OCI-LY3 (cell line): ENCODE measurements around the gene ZNF148.

ENCODE experiments used
- H2AFZ ChIP-seq: fragments of 200-600, 300-600 bp; shearing (Covaris generic); 2 replicates; pipeline ENCODE4 v1.6.0; 2014; ENCODE audit warnings: antibody characterized with exemption, low read depth, low read length
- H3K27ac ChIP-seq: fragments of 200-600, 300-600 bp; sonication (generic); 2 replicates; pipeline ENCODE4 v1.5.1; 2014; ENCODE audit warnings: mild to moderate bottlenecking, low read length, moderate library complexity, mixed read lengths
- H3K27me3 ChIP-seq: fragments of 200-600, 300-600 bp; sonication (generic); 2 replicates; pipeline ENCODE4 v1.6.1; 2014; ENCODE audit warnings: low read depth, low read length, mixed read lengths
- H3K36me3 ChIP-seq: fragments of 200-600, 300-600 bp; sonication (generic); replicated peaks from 2 replicates; pipeline ENCODE3; 2014; ENCODE audit warnings: low read depth, low read length, mixed read lengths
- H3K4me1 ChIP-seq: fragments of 300-600, 200-600 bp; sonication (generic); 2 replicates; pipeline ENCODE4 v1.6.1; 2014; ENCODE audit warnings: low read length, mixed read lengths
- H3K4me2 ChIP-seq: fragments of 200-600, 300-600 bp; sonication (generic); 2 replicates; pipeline ENCODE4 v1.6.1; 2014; ENCODE audit warnings: low read length, mixed read lengths
- H3K4me3 ChIP-seq: fragments of 300-600, 200-600 bp; sonication (generic); 2 replicates; pipeline ENCODE4 v1.5.1; 2014; ENCODE audit warnings: antibody characterized with exemption, mild to moderate bottlenecking, low read length, moderate library complexity
- H3K79me2 ChIP-seq: fragments of 300-600, 200-600 bp; shearing (Covaris generic); 2 replicates; pipeline ENCODE4 v1.6.1; 2014; ENCODE audit warnings: mild to moderate bottlenecking, low read length, mixed read lengths
- H3K9ac ChIP-seq: fragments of 300-600, 200-600 bp; shearing (Covaris generic); 2 replicates; pipeline ENCODE4 v1.6.0; 2014; ENCODE audit warnings: mild to moderate bottlenecking, low read length, moderate library complexity
- H3K9me3 ChIP-seq: fragments of 200-600, 300-600 bp; shearing (Covaris generic); 2 replicates; pipeline ENCODE4 v1.6.1; 2014; ENCODE audit warnings: low read length, mixed read lengths; ENCODE audit not compliant: insufficient read depth
- H4K20me1 ChIP-seq: fragments of 200-600, 300-600 bp; sonication (generic); 2 replicates; pipeline ENCODE4 v1.6.1; 2016; ENCODE audit warnings: low read length, mixed read lengths; ENCODE audit not compliant: insufficient read depth
- EZH2phosphoT487 ChIP-seq: fragments of 200-600 bp; shearing (Covaris generic); IDR thresholded peaks from 2 replicates; pipeline ENCODE4 v1.6.1; 2018; ENCODE audit warnings: antibody characterized with exemption, mixed run types, low read depth
- TF ChIP-seq, protein P1 (sequence below): fragments of 200-600, 300-600 bp; sonication (generic); IDR thresholded peaks from 2 replicates; pipeline ENCODE4 v1.5.1; 2014; ENCODE audit warnings: antibody characterized with exemption, low read length, low read depth

The ZNF148 gene

DNA sequence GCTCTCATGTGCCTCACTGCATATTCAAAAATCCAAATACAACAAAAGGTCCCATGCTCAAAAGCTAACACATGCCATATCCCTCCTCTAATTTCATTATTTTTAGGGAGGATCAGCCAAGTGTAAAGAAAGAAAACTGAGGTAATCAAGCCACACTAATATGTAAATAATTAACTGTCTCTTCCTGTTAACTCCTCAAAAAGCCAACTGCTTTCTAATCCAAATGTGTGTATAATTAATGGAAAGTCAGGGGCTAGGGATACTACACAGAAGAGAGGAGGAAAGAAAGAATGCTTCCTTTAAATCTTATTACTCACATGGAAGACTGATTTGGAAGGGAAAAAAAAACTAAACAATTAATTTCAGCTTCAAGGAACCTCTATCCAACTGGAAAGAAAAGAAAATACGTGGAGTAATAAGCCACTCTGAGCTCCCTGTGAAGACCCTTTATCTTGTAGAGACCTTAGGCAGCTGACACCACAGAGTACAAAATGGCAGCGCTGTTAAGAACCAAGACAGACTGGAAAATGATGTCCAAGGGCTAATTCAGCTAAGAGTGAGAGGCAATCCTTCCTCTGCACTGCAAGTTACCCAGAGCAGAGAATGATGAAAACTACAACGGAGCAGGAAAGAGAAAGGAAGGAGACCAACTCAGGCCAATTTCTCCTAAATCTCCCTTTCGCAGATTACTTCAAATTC, 56.8 kb downstream of the ZNF148 start:
- Histone ChIP-seq H3K4me2 (no peak overlapping the region), H2AFZ (no peak overlapping the region), H3K9ac (no peak overlapping the region), H3K9me3 (no peaks in the 10 kb centered on the region), H3K27me3 (no peaks in the 10 kb centered on the region), H3K4me1 (peaks cover 29% of the 10 kb centered on the region), H3K36me3 (peaks cover 23% of the 10 kb centered on the region), H3K79me2 (no peaks in the 10 kb centered on the region; the same call in 1 of the 2 replicates), H3K27ac (no peak overlapping the region), H4K20me1 (no peaks in the 10 kb centered on the region), H3K4me3 (no peak overlapping the region)
- TF ChIP-seq, protein P1, sequence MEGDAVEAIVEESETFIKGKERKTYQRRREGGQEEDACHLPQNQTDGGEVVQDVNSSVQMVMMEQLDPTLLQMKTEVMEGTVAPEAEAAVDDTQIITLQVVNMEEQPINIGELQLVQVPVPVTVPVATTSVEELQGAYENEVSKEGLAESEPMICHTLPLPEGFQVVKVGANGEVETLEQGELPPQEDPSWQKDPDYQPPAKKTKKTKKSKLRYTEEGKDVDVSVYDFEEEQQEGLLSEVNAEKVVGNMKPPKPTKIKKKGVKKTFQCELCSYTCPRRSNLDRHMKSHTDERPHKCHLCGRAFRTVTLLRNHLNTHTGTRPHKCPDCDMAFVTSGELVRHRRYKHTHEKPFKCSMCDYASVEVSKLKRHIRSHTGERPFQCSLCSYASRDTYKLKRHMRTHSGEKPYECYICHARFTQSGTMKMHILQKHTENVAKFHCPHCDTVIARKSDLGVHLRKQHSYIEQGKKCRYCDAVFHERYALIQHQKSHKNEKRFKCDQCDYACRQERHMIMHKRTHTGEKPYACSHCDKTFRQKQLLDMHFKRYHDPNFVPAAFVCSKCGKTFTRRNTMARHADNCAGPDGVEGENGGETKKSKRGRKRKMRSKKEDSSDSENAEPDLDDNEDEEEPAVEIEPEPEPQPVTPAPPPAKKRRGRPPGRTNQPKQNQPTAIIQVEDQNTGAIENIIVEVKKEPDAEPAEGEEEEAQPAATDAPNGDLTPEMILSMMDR: no peak
- no peak for TF ChIP-seq EZH2phosphoT487

DNA sequence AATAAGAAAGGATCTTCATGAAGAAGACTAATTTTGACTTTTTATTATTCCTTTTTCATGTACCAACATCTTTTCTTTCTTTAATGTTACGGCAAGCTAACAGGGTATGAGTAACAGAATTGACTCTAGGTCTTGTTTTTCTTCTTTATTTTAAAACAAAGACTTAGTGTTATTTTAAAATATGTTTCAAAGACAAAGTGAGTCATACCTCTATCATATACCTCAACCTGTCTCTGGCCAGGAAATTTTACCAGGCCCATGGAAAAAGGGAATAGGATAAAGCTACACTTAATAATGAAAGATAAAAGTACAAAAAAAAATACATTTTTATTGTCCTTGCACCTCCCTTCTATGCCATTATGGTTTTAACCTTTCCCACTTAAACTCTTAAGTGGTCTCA, 57.4 kb downstream of the ZNF148 start:
- no peak overlapping the region for H3K27ac ChIP-seq
- no peak overlapping the region for H3K4me3 ChIP-seq
- H3K27me3 ChIP-seq: no peaks in the 10 kb centered on the region

GRCh38 chr3:125316949-125317348, 58.2 kb downstream of the ZNF148 start:
- Histone ChIP-seq H3K9me3 (no peaks in the 10 kb centered on the region), H3K27ac (peak overlapping the region; percentile 47), H3K4me1 (peaks cover 29% of the 10 kb centered on the region), H3K4me2 (peak overlapping the region; percentile 29; the same call in 1 of the 2 replicates), H3K27me3 (no peaks in the 10 kb centered on the region), H3K79me2 (peaks cover 5% of the 10 kb centered on the region; the same call in 1 of the 2 replicates), H2AFZ (no peak overlapping the region), H3K9ac (no peak overlapping the region), H4K20me1 (no peaks in the 10 kb centered on the region), H3K4me3 (0 out of 2 replicates have a peak overlapping the region, but pooled peaks have one; percentile 0), H3K36me3 (peaks cover 30% of the 10 kb centered on the region)
- TF ChIP-seq EZH2phosphoT487: no peak
- TF ChIP-seq, protein P1: no peak

More for the DNA sequence above, 57.4 kb downstream of the ZNF148 start:
- TF ChIP-seq, protein P1: no peak
- TF ChIP-seq EZH2phosphoT487: no peak
- no peaks in the 10 kb centered on the region; the same call in 1 of the 2 replicates for H3K79me2 ChIP-seq
- peaks cover 29% of the 10 kb centered on the region for H3K4me1 ChIP-seq
- H3K36me3 ChIP-seq: peaks cover 26% of the 10 kb centered on the region
- H3K9me3 ChIP-seq: no peaks in the 10 kb centered on the region
- no peak overlapping the region for H3K9ac ChIP-seq
- H3K4me2 ChIP-seq: no peak overlapping the region
- H4K20me1 ChIP-seq: no peaks in the 10 kb centered on the region
- no peak overlapping the region for H2AFZ ChIP-seq

DNA sequence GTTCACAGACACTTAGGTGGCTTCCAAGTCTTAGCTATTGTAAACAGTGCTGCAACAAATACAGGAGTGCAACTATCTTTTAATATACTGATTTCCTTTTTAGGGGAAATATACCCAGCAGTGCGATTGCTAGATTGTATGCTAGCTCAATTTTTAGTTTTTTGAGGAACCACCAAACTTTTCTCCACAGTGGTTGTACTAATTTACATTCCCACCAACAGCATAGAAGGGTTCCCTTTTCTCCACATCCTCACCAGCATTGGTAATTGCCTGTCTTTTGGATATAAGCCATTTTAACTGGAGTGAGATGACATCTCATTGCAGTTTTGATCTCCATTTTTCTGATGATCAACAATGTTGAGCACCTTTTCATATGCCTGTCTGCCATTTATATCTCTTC, 58.9 kb downstream of the ZNF148 start:
- Histone ChIP-seq H3K79me2 (peaks cover 9% of the 10 kb centered on the region; the same call in 1 of the 2 replicates), H3K4me3 (no peak overlapping the region), H3K4me1 (peaks cover 30% of the 10 kb centered on the region), H3K4me2 (peak overlapping the region; percentile 29; the same call in 1 of the 2 replicates), H3K27ac (0 out of 2 replicates have a peak overlapping the region, but pooled peaks have one; percentile 47), H3K9me3 (no peaks in the 10 kb centered on the region), H4K20me1 (no peaks in the 10 kb centered on the region), H3K27me3 (no peaks in the 10 kb centered on the region), H3K9ac (no peak overlapping the region), H2AFZ (no peak overlapping the region), H3K36me3 (peaks cover 37% of the 10 kb centered on the region)
- TF ChIP-seq, protein P1: no peak
- no peak for TF ChIP-seq EZH2phosphoT487
